HG03342 (cell line): ENCODE results near the gene CSTB.

Experiments
- ATAC-seq: cut with Tn5 transposase; IDR thresholded peaks from one replicate; pipeline ENCODE4 v1.9.1; 2021; ENCODE audit warnings: mild to moderate bottlenecking, moderate library complexity; ENCODE audit not compliant: unreplicated experiment

The CSTB gene

GRCh38 chr21:43752758-43753438 is 23.2 kb downstream of the CSTB start:
- no peak for ATAC-seq

GRCh38 chr21:43751955-43752591 is 24.0 kb downstream of the CSTB start:
- no peak for ATAC-seq

- no peak for ATAC-seq
Observed at GRCh38 chr21:43750339-43751033, 25.6 kb downstream of the CSTB start.

GRCh38 chr21:43749651-43750262 is 26.4 kb downstream of the CSTB start:
- no peak for ATAC-seq

GRCh38 chr21:43748622-43749021 is 27.5 kb downstream of the CSTB start:
- ATAC-seq, result no peak

GRCh38 chr21:43745772-43746517 is 30.2 kb downstream of the CSTB start:
- ATAC-seq, result no peak

GRCh38 chr21:43744725-43745124 is 31.4 kb downstream of the CSTB start:
- no peak for ATAC-seq

- ATAC-seq, result no peak
Observed at GRCh38 chr21:43743947-43744346, 32.2 kb downstream of the CSTB start.

- no peak for ATAC-seq
Observed at GRCh38 chr21:43741423-43742096, 34.5 kb downstream of the CSTB start.

GRCh38 chr21:43740497-43741156 is 35.5 kb downstream of the CSTB start:
- ATAC-seq, result no peak

- no peak for ATAC-seq
Observed at GRCh38 chr21:43739621-43740435, 36.3 kb downstream of the CSTB start.

- no peak for ATAC-seq
Observed at GRCh38 chr21:43737158-43737950, 38.8 kb downstream of the CSTB start.

- ATAC-seq, result no peak
Observed at GRCh38 chr21:43736224-43736883, 39.8 kb downstream of the CSTB start.

GRCh38 chr21:43735236-43736091 is 40.6 kb downstream of the CSTB start:
- ATAC-seq, result no peak

- no peak for ATAC-seq
Observed at GRCh38 chr21:43734928-43735229, 41.2 kb downstream of the CSTB start.

GRCh38 chr21:43734131-43734927 is 41.8 kb downstream of the CSTB start:
- ATAC-seq, result no peak
